Amygdala (tissue), 56 donors: ENCODE data around the gene GBA3.

Source experiments
- DNase-seq, 56 donors: peaks; one replicate each; lab custom pipeline; 2025; lab: John Stamatoyannopoulos, UW

The GBA3 gene

DNA sequence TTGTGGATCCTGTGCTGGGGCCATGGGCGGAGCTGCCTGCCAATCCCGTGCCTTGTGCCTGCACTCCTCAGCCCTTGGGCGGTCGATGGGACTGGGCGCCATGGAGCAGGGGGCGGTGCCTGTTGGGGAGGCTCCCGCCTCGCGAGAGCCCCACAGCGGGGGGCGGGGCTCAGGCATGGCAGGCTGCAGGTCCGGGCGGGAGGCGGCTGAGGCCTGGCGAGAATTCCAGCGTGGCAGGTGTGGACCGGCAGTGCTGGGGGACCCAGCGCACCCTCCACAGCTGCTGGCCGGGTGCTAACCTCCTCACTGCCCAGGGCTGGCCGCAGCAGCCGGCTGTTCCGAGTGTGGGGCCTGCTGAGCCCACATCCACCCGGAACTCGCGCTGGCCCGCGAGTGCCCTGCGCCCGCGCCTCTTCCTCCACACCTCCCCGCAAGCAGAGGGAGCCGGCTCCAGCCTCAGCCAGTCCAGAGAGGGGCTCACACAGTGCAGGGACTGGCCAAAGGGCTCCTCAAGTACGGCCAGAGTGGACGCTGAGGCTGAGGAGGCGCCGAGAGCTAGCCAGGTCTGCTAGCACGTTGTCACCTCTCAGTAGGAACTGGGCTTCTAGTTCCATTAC, 85.9 kb downstream of the GBA3 start:
- DNase-seq, result no peak

DNA sequence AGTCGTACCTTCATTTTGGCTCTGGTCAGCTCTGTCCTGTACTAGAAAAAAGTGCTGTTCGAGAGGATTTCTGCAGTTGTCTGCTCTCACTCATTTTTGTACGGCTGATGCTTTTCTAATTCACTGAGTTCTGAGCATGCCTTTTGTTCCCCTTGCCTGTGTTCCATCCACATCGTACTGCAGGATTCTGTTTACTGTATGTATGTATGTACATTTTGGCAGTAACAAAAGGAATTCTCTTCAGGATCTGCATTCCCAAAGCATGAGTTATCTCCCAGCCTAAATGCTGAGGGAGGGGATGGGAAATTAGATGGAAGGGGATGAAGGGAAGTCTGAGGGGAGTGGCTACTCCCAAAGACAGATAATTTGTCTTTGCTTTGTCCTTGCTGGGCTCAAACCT, 87.6 kb downstream of the GBA3 start:
- no peak for DNase-seq

DNA sequence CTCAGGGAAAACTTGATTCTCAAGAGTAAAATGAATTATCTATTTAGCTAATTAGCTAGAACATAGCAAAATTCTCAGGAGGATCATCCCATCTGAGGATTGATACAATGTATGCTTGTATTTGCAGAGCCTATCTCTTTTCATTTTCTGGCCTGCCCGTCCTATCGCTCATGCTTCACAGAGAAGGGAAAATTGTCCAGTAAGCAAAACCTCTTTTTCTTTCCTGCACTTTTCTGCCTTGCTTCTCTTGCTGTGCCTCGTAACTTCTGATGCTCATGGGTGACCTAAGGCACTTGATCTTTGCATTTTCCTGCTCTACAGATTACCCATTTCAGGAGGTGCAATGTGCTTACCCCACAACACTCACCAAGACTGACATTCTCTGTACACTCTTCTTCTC, 88.1 kb downstream of the GBA3 start:
- no peak for DNase-seq

DNA sequence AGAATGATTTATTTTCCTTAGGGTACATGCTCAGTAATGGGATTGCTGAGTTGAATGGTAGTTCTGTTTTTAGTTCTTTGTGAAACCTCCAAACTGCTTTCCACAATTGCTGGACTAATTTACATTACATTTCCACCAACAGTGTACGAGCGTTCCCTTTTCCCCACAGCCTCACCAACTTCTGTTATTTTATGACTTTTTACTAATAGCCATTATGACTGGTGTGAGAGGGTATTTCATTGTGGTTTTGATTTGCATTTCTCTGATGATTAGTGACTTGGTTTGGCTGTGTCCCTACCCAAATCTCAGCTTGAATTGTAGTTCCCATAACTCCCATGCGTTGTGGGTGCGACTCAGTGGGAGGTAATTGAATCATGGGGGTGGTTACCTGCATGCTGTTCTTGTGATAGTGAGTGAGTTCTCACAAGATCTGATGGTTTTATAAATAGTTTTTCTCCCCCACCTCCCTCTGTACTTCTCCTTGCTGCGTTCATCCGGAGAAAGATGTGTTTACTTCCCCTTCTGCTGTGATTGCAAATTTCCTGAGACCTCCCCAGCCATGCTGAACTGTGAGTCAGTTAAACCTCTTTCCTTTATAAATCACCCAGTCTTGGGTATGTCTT, 95.1 kb downstream of the GBA3 start:
- no peak for DNase-seq

DNA sequence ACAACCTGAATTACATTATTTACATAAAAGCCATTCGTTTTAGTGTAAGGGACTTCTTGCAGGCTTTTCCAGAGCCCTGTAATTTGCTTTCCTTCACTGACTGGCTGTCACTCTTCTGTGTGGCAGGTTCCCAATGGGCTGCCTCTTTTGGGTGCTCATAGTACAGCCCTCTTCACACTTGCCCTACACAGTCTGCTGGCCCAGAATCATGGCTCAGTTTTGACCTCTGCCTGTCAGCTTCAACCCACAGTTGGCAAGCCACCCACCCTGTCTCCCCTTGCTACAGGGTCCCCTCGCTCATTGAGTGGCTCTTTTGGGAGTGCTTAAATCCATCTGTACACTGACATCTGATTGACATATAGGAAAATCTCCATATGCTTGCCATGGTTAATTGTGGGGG, 97.9 kb downstream of the GBA3 start:
- no peak for DNase-seq

DNA sequence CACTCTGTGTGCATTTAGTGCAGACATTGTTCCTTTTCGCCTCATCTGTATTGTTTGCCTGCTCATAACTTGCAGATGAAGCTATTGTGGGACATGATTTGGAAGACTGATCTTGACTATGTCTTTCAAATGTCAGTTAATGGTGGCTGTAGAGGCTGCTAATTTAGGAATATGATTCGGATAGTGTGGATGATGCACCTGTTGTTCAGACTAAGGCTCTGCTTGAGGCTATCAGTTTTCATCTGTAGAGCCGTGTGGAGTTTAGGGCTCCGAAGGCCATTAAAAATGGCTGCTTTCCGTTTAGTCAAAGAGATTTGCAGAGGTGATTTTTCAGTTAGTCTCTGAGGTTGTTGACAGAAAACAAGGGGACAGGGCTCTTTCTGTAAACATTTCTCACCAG, 102.0 kb downstream of the GBA3 start:
- no peak for DNase-seq

DNA sequence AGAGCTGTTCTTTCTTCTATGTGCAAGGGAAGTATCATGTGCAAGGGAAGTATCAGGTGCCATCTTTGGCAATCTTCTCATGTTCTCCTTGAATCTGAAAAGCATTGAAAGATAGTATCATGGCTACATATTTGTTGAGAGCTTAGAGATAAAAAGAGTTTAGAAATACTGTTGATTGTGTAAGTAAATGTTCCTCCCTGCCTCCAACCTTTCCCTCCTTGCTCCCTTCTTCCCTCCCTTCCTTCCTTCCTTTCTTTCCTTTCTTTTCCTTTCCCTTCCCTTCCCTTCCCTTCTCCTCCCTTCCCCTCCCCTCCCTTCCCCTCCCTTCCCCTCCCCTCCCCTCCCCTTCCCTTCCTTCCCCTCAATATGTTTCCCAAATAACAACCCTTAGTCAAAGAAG, 108.7 kb downstream of the GBA3 start:
- DNase-seq, result no peak

DNA sequence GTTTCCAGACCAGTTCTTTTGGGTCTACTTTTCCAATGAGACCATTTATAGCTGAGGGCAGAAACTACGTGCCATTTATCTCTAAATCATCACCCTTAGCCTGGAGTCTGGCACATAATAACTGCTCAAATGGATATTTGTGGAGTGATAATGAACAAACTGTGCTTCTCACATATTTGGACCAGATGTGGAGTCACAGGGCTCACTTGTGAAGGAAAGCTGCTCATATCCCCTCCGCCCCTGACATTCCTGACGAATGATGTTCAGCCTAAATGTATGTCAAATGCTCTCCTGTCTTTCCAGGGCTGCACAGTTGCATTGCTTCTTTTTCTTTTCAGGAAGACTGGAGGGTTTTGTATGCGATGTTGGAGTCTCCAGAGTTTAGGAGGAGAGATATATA, 110.1 kb downstream of the GBA3 start:
- DNase-seq, result no peak

DNA sequence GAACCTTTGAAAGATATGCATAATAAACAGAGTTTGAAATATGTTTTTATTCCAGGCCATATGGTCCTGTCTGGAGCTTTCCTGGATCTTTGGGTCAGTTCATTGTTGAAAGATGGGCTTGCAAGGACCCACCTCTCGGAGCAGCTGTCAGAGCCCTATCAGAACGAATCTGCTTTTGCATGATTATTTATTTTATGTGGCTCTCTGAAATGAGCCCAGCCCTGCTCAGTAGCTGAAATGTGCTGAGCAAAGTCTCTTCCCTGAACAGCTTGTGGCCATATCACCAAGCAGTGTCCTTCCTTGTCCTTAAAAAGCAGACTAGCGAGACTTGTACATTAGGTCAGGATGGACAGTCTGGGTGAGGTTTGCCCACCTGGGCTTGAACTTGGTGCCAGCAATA, 110.8 kb downstream of the GBA3 start:
- DNase-seq, result no peak

DNA sequence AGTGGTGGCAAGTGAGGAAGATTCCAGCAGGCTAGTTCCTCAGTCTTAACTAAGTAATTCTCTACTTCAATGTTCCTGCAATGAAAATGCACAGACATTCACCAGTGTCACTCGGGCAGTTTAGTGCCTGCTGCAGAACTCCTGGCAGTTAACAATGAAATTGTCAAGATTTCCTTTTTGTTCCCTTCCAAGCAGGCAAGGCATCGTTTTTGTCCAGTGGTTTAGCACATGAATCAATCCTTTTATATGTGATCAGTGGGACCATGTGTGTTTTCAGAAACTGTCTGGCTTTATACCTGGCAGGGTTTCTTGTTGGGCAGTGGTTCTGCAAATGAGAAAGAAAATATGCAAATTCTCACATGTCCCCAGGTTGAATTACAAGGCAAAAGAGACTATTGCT, 122.2 kb downstream of the GBA3 start:
- DNase-seq, result no peak

DNA sequence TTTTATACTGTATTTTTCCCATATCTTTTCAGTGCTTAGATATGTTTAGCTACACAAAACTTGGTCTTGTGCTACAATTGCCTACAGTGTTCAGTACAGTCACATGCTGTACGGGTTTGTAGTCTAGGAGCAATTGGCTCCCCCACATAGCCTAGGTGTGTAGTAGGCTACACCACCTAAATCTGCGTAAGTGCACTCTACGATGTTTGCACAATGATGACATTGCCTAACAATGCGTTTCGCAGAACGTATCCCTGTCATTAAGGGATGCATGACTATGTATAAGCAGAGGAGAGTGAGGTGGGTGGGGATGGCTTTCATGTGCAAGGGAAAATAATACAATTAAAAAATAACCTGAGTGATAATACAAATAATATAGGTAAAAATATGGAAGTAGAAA, 131.4 kb downstream of the GBA3 start:
- DNase-seq, result no peak

DNA sequence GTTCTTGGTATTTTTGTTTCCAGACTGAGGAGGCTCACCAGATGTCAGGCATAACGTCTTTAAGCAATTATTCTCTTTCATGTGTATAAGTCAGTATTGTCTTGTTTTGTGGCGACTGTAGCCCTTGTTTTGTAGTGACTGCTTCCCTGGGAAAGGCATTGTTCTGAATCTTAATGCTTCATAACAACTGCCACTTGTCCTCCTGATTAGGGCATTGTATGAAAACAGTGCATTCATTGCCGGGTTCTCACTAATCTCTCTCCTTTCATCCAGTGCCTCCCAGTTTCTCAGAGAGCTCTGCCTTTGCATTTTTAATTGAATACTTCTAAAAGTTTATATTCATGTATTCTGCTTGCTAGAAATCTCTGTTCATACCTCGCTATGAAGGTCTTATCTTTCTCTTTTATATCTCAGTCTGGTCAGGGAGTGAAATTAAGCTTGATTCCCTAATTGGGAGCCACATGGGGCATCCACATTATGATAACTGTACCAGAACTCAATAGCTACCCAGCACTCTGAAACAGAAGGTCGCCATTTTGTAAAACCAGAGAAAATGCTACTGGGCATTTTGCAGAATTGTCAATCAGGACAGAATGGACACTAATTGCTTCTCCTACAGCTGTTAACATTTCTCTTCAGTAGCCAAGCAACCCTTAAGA, 149.8 kb downstream of the GBA3 start:
- peak in 8 of 56 donors; percentile 3 to 11 (median 6) for DNase-seq

DNA sequence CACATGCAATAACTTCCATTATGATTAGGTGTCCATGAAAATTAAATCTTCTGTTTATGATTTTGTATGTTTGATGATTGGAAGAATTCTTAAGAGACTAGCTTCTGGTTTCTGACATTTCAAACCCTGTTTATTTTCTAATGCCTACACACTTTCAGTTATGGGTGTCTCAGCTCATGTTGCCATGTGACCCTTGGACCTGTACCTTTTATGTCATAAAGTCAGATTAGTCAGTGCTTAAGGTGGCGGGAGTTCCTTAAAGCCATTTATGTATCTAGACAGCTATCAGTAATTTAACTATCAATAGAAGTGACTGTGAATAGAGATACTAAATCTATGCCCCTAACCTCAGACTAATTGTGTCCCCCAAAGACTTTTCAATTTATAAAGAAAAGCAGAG, 155.6 kb downstream of the GBA3 start:
- no peak for DNase-seq

DNA sequence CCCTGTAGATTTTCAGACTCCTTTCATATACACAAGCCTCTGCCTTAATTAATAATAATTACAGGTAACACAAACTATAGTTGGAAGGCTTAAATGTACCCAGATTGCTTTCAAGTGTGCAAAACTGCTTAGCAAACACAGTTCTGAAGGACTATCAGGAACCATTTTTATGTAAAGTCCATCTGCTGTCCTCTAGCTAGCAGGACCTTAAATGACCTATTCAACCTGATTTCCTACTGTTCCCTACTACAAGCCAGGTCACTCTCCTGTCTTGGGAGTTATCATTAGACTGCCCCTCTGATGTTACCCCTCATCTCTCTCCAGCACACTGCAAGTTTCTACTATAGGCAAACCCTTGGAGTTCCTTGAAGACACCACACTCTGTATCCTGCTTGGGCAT, 157.3 kb downstream of the GBA3 start:
- no peak for DNase-seq

DNA sequence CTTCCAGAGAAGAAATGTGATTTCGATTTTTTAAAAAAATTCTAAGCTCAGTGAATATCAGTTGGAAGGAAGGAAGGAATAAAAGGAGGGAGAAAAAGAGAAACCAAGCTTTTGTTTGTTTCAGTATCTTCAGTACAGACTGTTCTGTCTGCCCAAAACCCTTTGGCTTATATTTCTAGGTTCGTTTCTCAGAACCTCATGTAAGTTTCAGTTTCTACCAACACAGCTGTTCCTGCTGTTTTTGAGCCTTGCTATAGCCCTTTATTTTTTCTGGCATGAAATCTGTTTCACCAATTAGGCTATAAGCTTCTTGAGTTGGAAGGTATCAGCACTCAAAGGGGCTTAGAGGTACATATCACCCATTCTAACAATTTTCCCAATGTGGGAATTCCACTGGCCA, 157.9 kb downstream of the GBA3 start:
- DNase-seq, result no peak

DNA sequence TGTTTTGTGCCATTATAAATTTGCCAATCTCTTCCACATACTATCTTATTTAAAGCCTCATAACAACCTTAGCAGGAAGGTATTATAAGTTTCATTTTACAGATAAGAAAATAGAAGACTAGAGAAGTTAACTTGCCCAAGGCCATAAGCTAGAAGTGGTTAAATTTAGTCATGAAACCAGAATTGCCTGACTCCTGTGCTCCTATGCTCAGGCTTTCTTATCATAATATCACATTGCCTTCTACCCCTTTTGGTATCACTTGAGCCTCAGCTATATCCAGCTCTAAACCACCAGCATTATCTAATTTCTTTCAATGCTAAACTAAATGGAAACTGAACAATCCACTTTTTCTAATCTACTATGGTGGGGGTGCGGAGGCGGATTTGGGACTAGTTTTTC, 164.7 kb downstream of the GBA3 start:
- DNase-seq, result no peak

DNA sequence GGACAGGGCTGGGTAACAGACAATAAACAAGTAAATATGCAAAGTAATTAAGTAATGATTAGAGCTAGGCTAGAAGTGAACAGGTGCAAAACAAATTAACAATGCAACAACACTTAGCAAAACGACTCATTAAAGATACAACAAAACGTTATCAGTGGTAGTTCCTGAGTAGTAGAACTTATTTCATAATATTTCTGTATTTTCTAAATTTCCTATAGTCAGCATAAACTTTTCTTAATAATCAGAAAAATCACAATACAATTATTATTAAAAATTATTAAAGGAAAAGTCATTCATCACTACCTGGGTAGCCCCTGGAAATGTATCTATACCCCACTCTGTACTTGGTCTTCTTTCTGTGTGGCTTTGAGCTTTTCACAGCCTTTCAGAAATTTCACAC, 166.6 kb downstream of the GBA3 start:
- DNase-seq, result no peak
